MM.1S (cell line): ENCODE results near the gene MYRFL.

Source experiments
- CTCF ChIP-seq: fragments of 300-600 bp; sonication (generic); IDR thresholded peaks from 2 replicates; pipeline ENCODE4 v1.5.1; 2016; ENCODE audit warnings: antibody characterized with exemption, low read length, mixed read lengths
- EZH2phosphoT487 ChIP-seq: fragments of 300-600 bp; sonication (generic); IDR thresholded peaks from 2 replicates; pipeline ENCODE4 v1.6.1; 2018; ENCODE audit warnings: antibody characterized with exemption, low read length

GRCh38 chr12:69952890-69953289 lies 127.9 kb downstream of the MYRFL start:
- TF ChIP-seq EZH2phosphoT487 (no peak), CTCF (no peak)
